NCI-H187 treated with DMSO at 0.1 percent for 48 hours (cell line): Measurements from ENCODE around the gene CD180.

Experiments
- DNase-seq: peaks from one replicate; lab custom pipeline; 2025; lab: John Stamatoyannopoulos, UW

The CD180 gene

DNA sequence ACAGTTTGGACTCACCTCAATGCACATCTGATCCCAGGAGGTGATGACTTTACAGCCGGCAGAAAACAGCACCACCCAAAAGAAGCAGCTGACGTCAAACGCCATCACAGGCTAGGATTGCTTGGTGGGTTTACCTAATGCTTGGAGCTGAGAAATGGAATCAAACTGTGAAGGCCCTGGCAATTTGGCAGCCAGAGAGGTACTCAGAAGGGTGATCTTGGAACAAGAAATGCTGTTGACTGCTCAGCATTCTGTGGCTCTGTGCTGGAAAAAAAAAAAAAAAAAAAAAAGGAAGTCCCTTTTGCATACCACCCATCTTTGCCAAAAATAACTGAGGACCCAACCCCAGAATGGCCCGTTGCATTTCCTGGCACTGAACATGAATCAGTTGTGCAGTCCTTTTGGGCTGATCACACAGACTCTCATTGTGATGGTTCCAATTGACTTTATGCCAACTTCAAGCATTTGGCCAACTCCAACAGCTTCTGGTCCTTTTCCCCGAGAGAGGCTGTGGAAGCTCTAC, at the start of gene CD180:
TSS of gene CD180 (minus strand) at position 263 of the 523 bp plus-strand sequence. CDS start at position 105, 158 bp downstream.
- no peak for DNase-seq

DNA sequence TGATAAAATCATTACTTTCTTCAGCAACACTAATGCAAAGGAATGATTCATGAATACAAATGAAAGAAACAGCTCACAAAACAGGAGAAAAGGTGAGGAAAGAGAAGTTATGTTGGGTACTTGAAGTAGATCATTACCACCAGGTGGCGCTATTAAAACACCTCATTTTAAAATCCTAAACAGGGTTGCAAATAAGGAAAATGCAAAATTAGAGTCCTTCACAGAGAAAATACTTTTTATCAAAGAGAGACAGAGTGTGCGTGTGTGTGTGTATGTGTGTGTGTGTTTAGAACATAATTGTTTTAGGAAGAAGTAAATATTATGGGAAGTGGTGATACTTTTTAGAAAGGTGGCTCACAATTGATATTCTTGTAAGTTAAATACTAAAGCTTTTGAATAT, 49.5 kb upstream of the CD180 start:
- peak; percentile 46 for DNase-seq

DNA sequence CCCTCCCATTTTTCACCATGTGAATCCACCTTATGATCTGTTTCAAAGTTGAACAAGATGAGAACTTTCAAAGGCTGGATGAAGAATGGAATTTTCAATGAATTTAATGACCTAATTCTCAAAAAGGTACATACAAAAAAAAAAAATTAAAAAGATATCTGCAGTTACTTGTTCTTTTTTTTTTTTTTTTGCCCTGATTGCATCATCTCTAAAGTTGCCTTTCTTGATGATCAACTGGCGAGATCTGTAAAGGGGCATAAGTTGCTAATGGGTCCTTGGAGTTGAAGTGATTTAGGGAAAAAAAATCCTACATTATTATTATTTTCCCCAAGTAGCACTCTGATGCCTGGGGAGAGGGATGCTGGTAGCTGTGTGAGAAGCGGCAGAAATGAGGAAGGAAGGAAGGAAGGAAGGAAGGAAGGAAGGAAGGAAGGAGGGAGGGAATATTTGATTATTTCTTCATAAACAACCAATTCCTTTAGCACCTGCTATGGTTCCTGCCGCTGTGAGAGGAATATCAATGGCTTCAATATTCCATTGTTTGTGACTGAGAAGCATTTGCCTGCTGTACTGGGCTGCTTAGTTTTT, 48.8 kb upstream of the CD180 start:
- no peak for DNase-seq

DNA sequence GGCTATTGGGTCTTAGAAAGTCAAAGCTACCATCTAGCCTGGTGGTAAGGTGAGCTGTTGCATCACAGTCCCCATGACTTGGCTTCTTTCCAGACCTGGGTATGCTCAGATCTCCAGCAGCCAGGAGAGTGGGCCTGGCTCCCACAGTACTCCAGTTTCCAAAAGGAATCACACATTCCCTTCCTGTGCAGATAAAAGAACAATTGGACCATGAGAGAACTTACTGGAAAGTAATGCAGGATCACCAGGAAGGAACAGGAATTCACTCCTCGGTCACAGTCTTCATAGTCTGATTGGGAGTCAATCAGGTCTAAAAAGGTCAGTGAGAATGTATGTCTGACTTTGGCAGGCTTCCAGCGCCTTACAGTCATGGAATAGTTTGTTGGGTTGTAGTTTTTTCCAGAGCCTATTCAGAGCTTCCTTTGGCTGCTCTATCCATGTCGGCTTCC, 47.8 kb upstream of the CD180 start:
- no peak for DNase-seq

DNA sequence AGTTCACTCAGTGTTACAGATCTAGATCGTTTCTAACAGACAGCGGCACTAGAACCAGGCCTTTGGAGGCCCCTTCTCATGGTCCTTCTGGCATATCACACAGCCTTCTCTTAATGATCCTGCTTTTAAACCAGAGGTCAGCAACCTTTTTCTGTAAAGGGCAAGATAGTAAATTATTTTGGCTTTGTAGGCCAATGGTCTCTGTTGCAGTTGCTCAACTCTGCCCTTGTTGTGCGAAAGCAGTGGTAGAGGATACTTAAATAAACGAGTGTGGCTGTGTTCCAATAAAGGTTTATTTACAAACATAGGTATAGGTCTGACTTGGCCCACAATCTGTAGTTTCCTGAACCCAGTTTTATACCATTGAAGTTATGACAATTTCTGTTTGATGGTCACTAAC, 47.3 kb upstream of the CD180 start:
- no peak for DNase-seq

DNA sequence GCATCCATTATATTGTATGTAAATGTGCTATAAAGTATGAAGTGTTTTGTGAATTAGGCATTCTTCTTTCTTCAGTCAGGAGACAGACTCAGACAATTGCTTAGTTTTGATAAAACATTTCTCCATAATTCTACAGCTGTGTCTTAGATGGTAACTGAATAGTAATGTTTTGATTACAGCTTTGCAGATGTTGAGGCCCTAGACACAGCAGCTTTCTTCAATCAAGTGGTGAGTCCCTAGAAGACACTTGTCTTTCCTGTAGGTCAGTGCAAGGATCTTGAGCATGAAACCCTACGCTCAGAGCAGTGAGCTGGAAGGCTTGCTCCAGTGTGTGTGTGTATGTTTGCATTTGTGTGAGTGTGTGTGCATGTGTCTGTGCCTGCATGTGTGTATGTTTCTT, 46.8 kb upstream of the CD180 start:
- DNase-seq: no peak

DNA sequence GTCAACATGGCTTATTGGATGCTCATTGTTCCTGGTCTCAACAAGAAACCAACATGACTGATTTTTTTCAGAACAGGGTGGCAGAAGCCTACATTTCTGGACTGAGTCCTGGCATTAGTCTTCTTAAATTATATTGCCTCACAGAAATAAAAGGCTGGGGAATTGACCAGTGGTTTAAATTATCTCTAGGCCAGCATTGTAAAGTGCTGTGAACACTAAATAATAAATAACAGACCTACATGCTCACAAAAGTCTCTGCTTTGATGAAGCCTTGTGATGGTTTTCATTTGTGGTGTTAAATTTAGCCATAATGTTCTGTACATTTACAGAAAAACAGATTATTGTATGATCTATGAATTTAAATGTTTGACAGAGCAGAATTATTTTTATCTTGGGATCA, 44.7 kb upstream of the CD180 start:
- no peak for DNase-seq

DNA sequence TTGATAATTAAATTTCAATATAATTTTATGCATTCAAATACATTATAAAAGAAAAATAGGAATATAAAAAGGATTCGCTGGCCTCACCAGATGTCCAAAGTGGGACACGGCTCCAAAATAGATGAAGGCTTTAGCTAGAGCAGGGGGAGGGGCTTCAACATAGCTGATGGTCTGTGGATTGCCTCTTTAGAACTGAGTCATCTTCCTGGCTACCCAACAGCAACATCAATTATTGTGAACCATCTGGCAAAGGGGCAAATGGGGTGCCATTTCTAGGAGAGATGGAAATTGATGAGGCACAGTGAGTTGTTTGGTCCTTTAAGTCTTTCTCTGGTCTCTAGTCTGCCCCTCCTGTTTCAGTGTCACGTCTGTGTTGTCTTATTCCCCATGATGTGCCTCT, 44.2 kb upstream of the CD180 start:
- DNase-seq: no peak

DNA sequence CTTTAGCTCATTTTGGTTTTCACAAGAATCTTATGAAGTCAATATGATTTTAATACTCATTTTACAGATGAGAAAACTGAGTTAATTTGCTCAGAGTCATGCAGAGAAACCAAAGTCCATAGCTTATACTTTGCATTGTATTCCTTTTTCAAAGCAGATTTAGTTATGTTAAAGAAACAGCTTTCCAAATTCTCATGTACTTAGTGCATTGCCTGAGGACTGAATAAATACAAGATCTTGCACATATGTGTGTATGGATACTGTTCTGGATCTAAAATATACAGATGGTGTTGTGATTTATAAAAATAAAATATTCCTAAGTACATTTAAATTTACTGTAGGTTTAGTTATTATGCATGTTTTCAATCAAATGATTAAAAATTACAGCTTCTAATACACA, 43.5 kb upstream of the CD180 start:
- DNase-seq: no peak

DNA sequence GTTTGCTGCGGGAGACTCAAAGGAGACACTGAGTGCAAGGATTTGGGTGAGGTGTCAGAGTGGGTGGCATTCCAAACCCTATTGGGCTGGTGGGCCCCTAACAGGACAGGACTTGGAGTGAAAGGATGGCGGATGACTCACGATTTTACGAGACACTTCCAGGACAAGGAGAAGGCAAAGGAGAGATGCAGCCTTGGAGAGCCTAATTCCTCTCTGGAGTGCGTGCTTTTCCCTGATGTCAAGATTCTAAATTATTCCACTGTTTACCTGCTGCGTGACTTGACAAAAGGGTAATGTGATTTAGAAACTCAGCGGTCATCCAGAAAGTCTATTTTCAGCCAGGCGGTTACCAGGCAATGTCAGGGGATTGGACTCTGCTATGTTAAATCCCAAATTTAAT, 41.6 kb upstream of the CD180 start:
- no peak for DNase-seq

DNA sequence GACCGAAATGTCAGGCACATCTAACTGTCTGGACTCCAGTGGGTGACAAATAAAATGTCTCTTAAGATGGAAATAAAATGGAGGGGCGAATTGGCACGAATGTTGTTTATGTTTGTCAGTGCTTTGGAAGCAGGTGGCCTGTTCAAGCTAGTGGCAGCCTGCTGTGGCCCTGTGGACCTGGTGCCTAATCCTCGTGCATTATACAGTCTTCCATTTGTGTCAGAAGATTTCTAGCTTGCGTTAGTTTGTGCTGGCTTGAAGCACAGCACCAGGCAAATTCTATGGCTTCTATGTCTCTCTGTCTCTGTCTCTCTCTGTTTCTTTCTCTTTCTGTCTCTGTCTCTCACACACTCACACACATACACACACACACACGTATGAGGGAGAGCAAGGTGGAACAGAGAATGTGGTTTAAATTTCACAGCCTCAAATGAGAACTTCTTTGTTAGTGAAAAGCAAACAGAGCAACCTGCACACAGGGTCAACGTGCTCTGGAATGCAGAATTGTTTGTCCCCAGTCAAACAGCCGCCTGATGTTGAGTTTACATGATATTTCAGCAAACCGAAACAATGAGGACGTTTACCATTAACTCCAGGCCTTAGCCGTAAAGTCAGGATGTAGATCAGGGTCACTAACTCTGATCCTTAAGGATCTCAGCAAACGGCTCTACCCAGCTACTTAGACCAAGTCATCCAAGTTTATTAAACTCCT, 39.0 kb upstream of the CD180 start:
- no peak for DNase-seq

DNA sequence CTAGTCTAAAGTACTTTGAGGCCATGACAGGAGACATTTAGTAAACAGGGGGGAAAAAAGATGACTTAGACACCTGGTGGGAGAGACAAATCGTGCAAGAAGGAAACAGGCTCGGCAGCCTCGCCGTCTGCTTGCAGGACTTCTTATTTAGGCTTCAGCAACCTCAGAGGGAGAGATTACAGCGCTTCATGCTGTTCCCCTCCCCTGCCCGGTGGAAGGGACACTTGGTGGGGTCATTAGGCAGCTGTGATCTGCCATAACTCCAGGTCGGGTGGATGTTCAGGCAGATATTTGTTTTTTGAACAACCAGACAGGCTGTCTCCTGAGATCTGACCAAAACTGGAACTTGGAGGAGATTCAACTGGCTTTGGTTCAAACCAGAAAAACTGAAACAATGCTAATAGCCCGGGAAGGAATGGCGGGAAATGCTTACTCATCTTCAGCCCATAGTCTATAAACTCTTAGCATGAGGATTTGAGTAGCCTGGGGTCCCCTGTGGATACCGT, 38.1 kb upstream of the CD180 start:
- no peak for DNase-seq

DNA sequence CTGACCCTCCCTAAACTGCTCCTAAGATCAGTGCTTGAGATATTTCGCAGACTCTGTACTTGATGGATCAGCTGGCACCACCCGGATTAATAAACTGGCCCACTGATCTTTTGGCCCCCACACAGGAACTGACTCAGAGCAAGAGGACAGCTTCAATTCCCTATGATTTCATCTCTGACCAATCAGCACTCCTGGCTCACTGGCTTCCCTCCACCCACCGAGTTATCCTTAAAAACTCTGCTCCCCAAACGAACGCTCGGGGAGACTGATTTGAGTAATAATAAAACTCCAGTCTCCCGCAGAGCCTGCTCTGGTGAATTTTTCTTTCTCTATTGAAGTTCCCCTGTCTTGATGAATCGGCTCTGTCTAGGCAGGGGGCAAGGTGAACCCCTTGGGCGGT, 36.5 kb upstream of the CD180 start:
- no peak for DNase-seq

DNA sequence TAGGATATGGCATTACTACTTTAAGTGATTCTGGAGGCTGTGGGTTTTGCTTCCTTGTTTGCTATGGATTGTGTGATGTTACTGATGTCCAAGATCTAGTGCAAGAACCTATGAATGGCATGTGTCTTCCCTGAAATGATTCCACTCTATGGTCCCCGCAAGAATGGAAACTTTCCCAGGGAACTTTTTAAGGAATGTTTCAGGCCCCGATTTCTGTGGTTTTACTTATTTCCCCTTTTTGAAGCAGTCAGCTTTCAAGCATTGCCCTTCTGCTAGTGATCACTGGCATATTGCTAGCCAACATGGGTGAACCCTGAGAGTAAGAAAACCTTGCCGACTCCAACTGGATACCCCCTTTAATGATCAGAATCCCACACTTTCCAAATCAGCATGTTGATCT, 26.6 kb upstream of the CD180 start:
- no peak for DNase-seq

DNA sequence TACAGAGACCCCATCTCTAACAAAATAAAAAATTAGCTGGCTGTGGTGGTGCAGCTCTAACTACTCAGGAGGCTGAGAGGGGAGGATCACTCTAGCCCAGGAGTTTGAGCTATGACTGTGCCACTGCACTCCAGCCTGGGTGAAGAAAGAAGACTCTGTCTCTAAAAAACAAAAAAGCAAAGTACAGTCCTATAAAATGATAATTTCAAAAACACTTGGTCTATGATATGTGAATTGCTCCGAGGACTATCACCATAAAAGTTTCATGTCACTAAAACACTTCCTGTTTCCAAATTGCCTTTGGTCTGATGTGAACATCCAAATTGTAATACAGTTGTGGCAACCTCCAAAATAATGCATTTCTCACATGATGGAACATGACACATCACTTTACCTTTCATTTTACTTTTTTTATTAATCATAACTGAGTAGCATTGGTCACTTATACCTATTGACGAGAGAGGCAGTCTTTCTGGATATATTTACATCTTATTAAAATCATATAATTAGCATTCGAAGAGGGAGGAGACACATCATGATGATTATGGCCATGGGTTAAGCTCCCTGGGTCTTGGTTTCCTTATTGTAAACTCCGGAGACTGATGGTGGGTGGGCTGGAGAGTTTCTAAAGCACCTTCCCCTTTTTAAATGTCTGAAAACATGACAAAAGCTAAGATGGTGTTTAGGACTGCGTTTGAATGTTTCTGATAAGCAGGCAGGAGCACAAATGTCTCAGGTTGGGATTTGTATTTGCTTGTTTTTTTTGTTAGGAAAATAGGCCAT, 25.8 kb upstream of the CD180 start:
- DNase-seq: no peak

DNA sequence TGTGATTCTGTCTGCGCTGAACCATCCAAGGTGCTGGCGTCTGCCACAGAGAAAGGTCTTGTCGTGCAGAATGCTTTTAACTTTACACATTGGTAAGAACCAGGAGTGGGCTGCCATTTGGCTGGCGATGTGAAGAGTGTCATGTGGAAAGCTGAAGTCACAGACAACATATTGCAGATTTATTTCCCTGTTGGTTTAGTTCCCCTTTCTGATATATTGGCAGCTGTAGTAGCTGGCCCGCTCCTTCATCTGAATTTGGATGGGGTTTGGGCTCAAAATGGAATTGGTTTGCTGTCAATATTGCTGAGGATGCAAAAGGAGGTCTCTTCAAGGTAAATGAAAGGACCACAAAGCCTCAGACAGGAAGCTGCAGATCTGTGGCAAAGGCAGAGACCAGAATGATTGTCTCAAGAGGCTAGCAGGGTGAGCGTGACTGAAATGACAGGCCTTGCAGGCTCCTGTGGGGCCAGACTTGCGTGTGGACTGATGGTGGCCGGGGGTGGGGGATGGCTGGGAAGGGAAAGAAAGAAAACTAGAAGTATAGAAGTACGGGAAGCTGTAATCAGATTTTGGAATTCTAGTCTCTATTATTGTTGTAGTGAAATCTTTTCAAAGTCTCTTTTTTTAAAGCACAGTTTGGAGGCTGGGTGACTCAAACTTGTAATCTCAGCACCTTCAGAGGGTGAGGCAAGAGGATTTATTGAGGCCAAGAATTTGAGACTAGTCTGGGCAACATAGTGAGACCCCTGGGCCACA, 25.1 kb upstream of the CD180 start:
- DNase-seq: no peak

DNA sequence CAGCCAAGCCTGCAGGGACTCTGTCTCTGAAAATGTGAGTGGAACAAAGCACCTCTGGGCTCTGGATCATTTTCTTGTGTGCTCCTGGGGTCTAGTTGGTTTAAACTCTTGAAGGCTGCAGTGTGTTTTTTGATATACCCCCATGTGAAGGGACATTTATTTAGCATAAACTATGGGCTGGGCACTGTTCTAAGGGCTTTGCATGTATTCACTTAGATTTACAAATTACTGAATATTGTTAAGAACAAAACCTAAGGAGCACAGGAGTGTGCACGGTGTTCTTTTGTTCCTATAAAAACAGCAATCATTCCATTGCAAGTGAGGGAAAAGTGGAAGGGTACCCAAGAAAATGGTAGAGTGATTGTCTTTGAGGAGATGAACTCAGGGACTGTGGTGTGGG, 20.0 kb upstream of the CD180 start:
- DNase-seq: no peak

DNA sequence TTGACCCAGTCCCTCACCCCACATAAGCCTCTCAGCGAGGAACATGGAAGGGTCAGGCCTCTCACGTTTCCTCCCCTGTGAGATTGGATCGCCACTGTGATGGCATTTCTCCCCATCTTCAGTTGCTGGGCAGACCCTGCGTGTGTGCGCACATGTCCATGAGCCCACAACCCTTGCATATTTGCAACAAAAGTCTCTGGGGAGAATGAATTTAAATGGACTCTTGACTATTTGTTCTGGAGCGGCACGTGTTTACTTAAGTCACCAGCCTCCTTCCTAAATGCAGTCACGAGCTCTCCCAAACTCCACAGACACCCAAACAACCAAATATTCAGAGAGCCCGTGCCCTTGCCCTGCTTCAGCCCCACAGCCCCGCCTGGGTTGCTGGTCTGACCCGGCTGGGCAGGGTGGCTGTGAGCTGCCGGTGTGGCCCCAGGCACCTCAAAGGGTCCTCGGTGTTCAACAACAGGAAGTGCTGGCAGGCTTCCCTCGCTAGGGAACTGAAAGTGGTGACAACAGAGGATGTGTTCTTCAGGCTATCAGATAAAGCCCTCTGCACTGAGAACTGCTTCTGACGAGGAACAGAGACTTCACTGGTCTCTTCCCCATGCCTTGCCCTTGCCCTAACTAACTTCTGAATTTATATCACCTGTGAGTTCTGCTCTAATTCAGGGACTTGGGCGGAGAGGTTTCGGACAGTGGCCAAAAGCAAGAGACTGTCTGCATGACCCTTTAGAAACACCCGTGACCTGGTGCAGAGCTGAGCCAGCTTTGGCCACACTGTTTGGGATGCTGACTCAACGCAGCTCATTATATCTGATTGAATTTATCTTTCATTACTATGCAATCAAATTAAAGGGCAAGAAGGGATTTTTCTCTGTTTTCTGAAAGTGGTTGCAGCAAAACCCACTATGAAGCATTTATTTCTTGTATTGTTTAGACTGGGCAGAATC, 19.2 kb upstream of the CD180 start:
- no peak for DNase-seq

DNA sequence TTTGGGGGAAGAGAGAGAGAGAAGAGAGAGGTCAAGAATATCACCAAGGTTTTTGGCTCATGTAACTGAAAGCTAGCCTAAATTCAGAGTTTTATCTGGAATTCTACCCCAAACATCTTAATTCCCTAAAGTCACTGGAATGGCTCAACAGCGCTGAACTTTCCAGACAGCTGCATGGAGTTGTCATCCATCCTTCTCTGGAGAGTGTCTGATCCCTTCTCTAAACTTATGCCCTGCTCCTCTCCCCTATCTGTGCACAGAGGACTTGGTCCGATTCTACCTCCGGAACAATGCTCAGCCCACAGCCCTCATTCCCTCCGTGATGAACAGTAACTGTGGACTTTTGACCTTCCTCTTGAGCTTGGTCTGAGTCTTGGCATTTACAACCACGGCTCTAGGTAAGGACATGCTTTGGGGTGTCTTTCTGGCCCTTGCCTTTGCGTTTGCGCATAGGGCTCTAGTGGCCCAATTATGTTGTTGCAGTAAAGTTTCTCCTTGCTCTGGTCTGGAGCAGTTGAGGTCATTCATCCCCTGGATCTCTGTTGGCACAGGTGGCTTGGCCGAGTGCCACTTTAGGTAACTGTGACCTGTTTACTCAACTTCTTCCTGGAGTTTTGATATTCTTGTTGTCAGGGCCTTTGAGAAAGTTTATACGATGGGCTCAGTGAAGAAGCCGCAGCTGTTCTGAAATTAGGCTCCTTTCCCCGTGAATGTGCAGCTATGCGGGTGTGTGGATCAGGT, 18.3 kb upstream of the CD180 start:
- no peak for DNase-seq

DNA sequence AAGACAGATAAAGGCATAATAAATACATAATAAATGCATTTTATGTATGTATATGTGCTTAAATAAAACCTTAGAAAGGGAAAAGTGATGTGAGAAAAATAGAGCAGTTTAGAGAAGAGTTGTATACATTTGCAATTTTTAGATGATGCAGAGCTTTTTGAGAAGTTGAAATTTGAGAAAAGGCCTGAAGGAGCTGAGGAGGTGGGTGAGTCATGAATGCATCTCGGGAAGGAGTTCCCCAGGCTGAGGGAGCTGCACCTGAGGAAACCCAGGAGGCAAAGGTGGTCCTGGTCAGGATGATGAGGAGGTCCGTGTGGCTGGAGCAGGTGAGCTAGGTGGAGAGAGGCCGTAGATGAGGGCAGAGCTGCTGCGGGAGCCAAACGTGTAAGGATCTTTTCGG, 17.4 kb upstream of the CD180 start:
- DNase-seq: no peak
